Duodenal mucosa (tissue), 2 donors: Measurements from ENCODE around the gene ANTXRL.
A peak's percentile ranks its signal among the peaks of the same experiment; 100 is the strongest.
"Not testable (repeated sequence)": the region's sequence is repeated elsewhere in the genome, so short reads cannot be mapped to it uniquely, and the experiment has no call there.

ENCODE experiments used
- H3K27ac ChIP-seq: one replicate; pipeline ENCODE4 v1.7.0; 2013; ENCODE audit warnings: low read depth, low read length
- H3K27me3 ChIP-seq, 2 donors: one replicate each; pipeline ENCODE4 v1.7.0; 2013; ENCODE audit warnings: low read length in 2 of 2, control low read depth in 1 of 2; ENCODE audit not compliant: insufficient read depth in 2 of 2, control insufficient read depth in 1 of 2
- H3K36me3 ChIP-seq, 2 donors: one replicate each; pipeline ENCODE4 v1.7.0; 2013; ENCODE audit warnings: low read length in 2 of 2, control low read depth in 1 of 2; ENCODE audit not compliant: insufficient read depth in 2 of 2, control insufficient read depth in 1 of 2
- H3K4me1 ChIP-seq, 2 donors: one replicate each; pipeline ENCODE4 v1.7.0; 2013; ENCODE audit warnings: low read length in 2 of 2, control low read depth in 1 of 2; ENCODE audit not compliant: insufficient read depth in 2 of 2, control insufficient read depth in 1 of 2
- H3K4me3 ChIP-seq, 2 donors: one replicate each; pipeline ENCODE4 v1.7.0; 2013; ENCODE audit warnings: low read length in 2 of 2, low read depth in 1 of 2
- H3K9ac ChIP-seq, 2 donors: one replicate each; pipeline ENCODE4 v1.7.0; 2013; ENCODE audit warnings: low read length in 2 of 2, low read depth in 1 of 2
- H3K9me3 ChIP-seq, 2 donors: one replicate each; pipeline ENCODE4 v1.7.0; 2013; ENCODE audit warnings: low read length in 2 of 2, control low read depth in 1 of 2; ENCODE audit not compliant: control insufficient read depth in 1 of 2

The ANTXRL gene

DNA sequence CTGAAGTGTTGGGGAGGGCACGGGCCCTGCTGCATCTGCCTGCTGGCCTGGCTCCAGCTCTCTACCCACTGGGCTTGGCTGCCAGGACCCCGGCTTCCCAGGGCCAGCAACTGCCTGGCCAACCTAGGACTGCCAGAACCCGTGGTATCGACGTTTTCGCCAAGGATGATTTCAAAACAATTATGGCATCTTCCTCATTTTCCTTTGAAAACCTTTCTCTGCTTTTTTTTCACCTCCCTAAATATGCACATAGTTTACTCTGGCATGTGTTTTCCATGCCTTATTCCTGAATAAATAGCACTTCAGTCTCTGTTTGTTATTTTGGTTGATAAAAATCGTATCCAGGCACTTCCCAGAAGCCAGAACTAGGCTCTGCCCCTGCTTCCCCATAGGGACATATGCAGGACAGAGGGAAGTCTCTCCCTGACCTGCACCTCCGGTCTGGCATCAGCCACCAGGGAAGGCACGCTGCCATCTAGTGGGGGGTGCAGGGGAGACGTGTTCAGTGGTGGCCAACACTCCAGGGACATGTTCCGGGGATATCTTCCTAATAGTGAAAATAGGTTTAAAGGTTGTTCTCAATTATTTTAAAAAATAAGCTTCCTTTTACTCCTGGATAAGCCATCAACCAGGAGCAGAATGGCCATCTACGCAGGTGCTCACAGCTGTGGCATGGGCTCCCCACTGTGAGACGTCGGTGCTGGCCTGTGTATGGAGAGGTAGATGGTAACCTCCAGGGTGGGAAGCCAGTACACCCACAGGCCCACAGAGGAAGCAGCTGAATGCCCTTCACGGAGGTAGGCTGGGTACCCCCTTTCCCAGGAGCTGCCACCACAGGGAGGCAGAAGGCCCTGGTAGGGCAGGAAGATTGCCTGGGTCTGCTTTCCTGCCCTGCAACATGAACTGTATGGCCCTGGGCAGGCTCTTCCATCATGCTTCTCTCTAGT lies 30.7 kb upstream of the ANTXRL start:
- H3K27me3 ChIP-seq = no peaks in the 10 kb centered on the region
- no peak overlapping the region for H3K27ac ChIP-seq
- H3K4me1 ChIP-seq = no peaks in the 10 kb centered on the region
- H3K9me3 ChIP-seq = no peaks in the 10 kb centered on the region
- no peak overlapping the region for H3K4me3 ChIP-seq
- H3K36me3 ChIP-seq = no peaks in the 10 kb centered on the region
- no peak overlapping the region for H3K9ac ChIP-seq

DNA sequence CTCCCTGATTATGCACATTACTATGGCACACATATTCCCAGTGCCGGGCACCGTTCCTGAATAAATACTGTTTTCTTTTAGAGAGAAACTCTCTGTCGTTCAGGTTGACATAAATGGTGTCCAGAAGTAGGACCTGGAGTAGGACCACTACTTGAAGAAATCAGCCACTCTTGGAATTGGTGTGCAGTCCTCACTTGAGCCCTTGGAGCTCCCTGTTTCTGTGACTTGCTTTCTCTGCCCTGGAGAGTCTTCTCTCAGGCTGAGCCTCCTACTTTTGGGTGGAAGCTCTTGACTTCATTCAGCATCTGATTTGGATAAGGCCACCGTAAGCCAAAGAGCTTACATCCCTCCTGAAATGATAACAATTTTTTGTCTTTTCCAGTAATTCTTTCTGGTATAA lies 29.7 kb upstream of the ANTXRL start:
- no peaks in the 10 kb centered on the region for H3K4me1 ChIP-seq
- H3K9me3 ChIP-seq = no peaks in the 10 kb centered on the region
- H3K4me3 ChIP-seq = no peak overlapping the region
- no peak overlapping the region for H3K27ac ChIP-seq
- H3K27me3 ChIP-seq = no peaks in the 10 kb centered on the region
- no peaks in the 10 kb centered on the region for H3K36me3 ChIP-seq
- H3K9ac ChIP-seq = no peak overlapping the region

DNA sequence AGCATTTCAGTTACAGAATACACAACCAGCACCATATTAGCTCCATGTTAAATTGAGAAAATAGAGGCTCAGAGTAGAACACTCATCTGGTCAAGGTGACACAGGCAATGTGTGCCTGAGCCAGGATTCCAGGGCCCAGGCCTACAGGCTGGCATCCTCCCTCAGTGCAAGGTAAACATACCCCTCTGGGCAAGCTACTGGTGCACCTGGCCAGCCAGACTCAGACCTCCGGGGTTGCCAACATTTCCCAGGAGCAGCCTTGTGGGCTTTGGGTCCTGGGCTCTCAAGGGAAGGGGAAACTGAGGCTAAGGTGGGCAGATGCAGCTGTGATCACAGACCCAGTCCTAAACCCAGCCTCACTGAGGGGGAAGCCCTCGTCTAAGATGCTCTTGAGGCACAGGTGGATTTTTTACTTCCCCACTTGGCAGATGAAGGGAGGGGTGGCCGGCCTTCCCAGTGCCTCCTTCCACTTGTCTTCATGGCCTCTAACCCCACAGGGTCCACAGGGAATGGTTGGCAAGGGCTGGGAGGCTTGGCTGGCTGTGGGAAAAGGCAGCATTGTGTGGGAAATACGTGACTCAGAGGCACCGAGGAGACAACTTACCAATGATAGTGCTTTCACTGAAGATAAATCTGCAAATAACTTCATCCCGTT lies 23.8 kb upstream of the ANTXRL start:
- H3K9ac ChIP-seq, H3K4me3 ChIP-seq, H3K4me1 ChIP-seq, H3K27ac ChIP-seq, H3K27me3 ChIP-seq, H3K9me3 ChIP-seq, H3K36me3 ChIP-seq: not testable (repeated sequence)

DNA sequence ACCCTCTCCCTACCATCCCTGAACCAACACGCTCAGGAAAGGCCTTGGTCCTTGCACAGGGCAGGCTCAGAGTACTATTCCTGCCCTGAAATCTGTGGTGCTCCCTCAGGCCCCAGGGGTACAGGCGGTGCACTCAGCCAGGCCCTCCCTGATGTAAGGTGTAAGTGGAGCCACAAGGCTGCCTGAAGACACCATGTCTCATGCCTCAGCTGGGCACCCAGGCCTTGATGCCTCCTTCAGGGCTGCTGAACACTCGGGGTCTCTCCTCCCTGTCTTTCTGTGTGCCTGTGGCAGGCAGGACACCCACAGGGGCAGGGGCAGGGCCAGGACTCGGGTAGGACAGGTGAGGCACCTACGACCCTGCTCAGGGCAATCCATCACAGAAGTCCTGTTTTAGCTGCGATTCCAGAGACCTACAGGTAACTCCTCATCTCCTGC lies 22.9 kb upstream of the ANTXRL start:
- H3K36me3 ChIP-seq = no peaks in the 10 kb centered on the region
- no peak overlapping the region for H3K9ac ChIP-seq
- H3K27me3 ChIP-seq = no peaks in the 10 kb centered on the region
- no peak overlapping the region for H3K27ac ChIP-seq
- H3K4me3 ChIP-seq = no peak overlapping the region
- H3K4me1 ChIP-seq = no peaks in the 10 kb centered on the region
- H3K9me3 ChIP-seq = no peaks in the 10 kb centered on the region

DNA sequence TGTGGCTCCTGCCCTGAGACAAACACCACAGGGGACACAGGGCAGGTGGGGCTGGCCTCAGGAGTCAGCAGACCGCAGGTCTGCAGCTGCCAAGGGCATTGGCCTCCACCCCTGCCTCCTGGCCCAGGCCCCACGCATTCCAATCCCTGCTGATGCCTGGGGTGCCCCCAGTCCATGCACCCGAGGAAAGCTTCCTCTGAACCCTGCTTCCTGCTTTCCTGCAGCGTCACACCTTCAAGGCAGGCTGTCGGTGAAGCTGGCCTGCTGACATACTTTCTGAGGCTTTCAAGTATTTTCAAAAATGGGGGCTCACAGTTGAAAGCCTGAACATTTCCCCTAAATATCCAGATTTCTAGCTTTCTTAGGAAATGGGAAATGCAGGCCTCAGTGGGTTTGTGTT lies 22.5 kb upstream of the ANTXRL start:
- Histone ChIP-seq H3K4me3 (no peak overlapping the region), H3K9ac (no peak overlapping the region), H3K27me3 (no peaks in the 10 kb centered on the region), H3K9me3 (no peaks in the 10 kb centered on the region), H3K4me1 (no peaks in the 10 kb centered on the region), H3K36me3 (no peaks in the 10 kb centered on the region), H3K27ac (no peak overlapping the region)

DNA sequence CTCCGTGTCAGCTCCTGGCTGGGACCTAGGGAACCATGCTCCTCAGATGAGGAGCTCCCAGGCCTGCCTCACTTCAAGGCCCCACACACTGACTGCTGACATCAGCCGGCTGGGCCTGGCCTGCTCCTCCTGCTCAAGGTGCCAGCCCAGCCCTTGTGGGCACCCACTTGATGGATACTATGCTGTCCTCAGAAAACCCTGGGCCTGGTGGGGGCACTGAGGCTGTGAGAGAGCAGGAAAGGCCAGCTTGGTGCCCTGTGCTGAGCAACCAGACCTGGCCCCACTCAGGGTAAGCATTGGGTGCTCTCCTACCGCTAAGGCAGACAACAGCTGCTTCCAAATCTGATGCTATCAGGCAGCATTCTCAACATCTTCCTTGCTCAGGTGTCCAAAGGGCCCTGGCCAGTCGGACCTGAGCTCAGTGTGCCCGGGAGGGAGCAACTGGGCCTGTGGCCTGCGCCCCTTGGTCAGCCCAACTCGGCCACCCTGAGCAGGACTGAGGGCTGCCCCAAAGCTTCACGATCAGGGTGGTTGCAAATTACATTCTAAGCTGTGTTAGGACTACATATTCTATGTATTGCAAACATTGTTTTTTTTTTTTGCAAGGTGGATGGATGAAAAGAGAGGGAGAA lies 21.9 kb upstream of the ANTXRL start:
- H3K4me3 ChIP-seq = no peak overlapping the region
- H3K9ac ChIP-seq = no peak overlapping the region
- H3K4me1 ChIP-seq = no peaks in the 10 kb centered on the region
- H3K27me3 ChIP-seq = no peaks in the 10 kb centered on the region
- no peaks in the 10 kb centered on the region for H3K9me3 ChIP-seq
- H3K36me3 ChIP-seq = no peaks in the 10 kb centered on the region
- H3K27ac ChIP-seq = no peak overlapping the region

DNA sequence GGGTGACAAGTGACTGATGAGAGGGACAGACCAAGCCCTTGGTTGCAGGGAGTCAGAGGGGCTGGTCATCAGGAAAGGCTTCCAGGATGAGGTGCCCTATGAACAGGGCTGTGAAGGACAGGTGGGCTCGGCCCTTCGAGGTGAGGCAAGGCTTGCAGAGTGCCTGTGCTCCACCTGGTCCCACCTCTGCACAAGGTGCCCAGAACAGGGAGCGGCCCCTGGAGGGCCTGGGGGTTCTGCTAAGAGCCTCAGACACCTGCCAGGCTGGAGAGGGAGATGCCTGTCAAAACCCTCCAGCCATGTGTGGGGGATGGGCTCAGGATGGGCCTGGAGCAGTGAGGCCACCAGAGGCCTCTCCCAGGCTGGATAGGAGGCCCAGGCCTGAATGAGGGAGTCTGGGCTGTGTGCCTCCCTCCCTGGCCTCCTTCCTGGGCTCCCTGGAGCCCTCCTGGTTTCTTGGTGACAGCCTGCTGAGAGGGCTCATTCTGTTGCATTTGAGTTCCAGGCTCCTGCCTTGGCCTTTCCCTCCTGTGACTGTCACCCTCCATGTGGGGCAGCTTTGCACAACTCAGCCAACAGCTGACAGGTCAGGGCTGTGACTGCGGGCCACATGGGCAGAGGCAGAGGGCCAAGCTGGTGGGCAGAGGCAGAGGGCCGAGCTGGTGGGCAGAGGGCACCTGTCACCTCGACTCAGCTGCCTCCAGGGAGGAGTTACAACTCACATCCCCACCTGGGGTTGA lies 21.1 kb upstream of the ANTXRL start:
- not testable (repeated sequence) for H3K36me3 ChIP-seq, H3K4me1 ChIP-seq, H3K27me3 ChIP-seq, H3K27ac ChIP-seq, H3K4me3 ChIP-seq, H3K9ac ChIP-seq, H3K9me3 ChIP-seq

DNA sequence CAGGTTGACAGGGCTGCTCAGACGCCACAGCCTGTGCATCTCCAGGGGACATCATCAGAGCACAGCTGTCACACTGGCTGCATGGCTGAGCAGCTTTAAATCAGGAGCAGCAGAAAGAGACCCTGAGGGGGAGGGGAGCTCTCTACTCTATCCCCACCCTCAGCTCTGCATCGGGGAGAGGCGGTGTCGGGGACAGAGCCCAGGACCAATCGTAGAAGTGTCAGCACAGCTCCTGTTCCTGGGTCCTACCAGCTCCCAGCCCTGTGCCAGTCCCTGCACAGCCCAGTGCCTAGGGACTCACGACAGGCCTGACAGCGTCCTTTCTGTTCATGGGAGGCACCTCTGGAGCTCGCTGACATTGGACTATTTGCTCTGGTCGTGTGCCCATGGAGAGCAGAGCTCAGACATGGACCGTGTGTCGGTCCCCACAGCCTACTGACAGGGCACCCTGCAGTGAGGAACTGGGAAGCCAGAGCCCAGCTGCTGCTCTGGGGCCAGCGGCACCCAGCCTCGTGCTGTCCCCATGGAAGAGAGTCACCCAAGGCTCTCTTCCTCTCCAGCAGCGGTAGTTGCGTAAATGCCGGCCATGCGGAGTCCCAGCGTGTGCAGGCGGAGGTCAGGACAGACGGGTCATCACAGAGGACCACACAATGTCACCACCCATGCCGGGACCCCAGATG lies 20.4 kb upstream of the ANTXRL start:
- no peaks in the 10 kb centered on the region for H3K9me3 ChIP-seq
- H3K4me1 ChIP-seq = no peaks in the 10 kb centered on the region
- H3K9ac ChIP-seq = no peak overlapping the region
- H3K36me3 ChIP-seq = no peaks in the 10 kb centered on the region
- H3K27ac ChIP-seq = no peak overlapping the region
- H3K27me3 ChIP-seq = no peaks in the 10 kb centered on the region
- H3K4me3 ChIP-seq = no peak overlapping the region

DNA sequence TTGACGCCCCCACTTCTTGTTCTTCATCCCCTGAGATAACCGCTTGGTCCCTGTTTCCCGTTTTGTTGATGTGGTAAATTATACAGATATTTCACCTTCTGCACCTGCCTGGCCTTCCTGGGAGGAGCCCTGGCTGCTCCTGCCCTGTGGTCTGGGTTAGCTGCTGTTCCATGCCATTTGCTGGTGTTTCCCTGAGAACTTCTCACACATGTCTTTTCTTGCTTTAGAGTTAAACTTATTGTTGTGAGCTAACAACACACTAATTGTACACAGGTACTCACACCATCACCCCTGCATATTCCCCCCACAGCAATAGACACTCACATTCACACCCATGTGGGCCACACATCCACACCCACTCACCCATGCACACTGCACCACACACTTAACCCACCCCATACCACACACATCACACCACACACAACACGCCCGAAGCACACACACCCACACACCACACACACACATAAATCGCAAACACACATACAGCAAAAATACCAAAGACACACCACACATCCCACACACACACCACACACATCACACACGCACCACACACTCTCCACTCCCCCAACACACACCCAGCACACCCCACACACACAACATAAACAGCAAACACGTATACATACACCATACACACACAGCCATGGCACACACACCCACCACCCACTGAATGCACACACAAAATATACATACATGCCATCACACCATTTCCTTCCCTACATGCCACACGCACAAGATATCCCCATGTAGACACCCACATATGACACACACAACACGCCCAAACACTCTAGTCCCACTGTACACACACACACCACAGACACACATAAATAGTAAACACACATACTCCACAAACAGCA lies 19.4 kb upstream of the ANTXRL start:
- no peaks in the 10 kb centered on the region for H3K27me3 ChIP-seq
- H3K4me1 ChIP-seq = no peaks in the 10 kb centered on the region
- no peaks in the 10 kb centered on the region for H3K36me3 ChIP-seq
- H3K27ac ChIP-seq = no peak overlapping the region
- H3K9ac ChIP-seq = no peak overlapping the region
- H3K4me3 ChIP-seq = peak overlapping the region in 1 of 2 donors; percentile 16
- no peaks in the 10 kb centered on the region for H3K9me3 ChIP-seq
